ENCODE results near the gene IL3RA. TPM values are rescaled to one million over a fixed set of nuclear protein-coding genes. Genes with fewer than 3 reads are reported as not detected.

IL3RA gene
- 9.4 and 13.1 TPM in 2 replicates for total RNA-seq

GRCh38 chrX:1336331-1336943, at the start of gene IL3RA:
IL3RA (plus strand) TSS chrX:1336785; CDS start chrX:1341766, 4,981 bp downstream.

GRCh38 chrX:1391707-1392375, 55.3 kb downstream of the IL3RA start, which contains the start of gene SLC25A6:
SLC25A6 (minus strand) TSS chrX:1392113; CDS start chrX:1392009, 104 bp downstream.

Other genes starting within 250 kb of the IL3RA start
- gene CRLF2, start 124.1 kb upstream of the IL3RA start, total RNA-seq: not detected in 2 replicates
- not detected in 2 replicates for gene CSF2RA, start 68.0 kb upstream of the IL3RA start, total RNA-seq
- gene SLC25A6, start 55.3 kb downstream of the IL3RA start, total RNA-seq: 174 and 232 TPM in 2 replicates
- gene ASMTL, start 116.1 kb downstream of the IL3RA start, total RNA-seq: 15.2 and 16.5 TPM in 2 replicates
- gene P2RY8, start 200.4 kb downstream of the IL3RA start, total RNA-seq: not detected in 2 replicates